Stimulated activated CD4-positive, alpha-beta T cell treated with anti-CD3 and anti-CD28 coated beads, TNF-alpha, amount 100 ng/mL, for 48 hours (primary cell): ENCODE data around the gene ZDHHC19.
"Not testable (repeated sequence)": the region's sequence is repeated elsewhere in the genome, so short reads cannot be mapped to it uniquely, and the experiment has no call there.

Experiments used
- DNase-seq, 3 donors: peaks; one replicate each; pipeline ENCODE4 v3.0.0-alpha.2; 2020; ENCODE audit warnings: low read depth in 3 of 3

ZDHHC19 gene

GRCh38 chr3:196178993-196179379 is 32.2 kb downstream of the ZDHHC19 start:
- no peak for DNase-seq

GRCh38 chr3:196177967-196178366 is 33.2 kb downstream of the ZDHHC19 start:
- DNase-seq: no peak

- DNase-seq: no peak
These were observed 33.6 kb downstream of the ZDHHC19 start for GRCh38 chr3:196177567-196177966.

- no peak for DNase-seq
These were observed 35.5 kb downstream of the ZDHHC19 start for GRCh38 chr3:196175722-196176121.

- no peak for DNase-seq
These were observed 36.0 kb downstream of the ZDHHC19 start for GRCh38 chr3:196175116-196175625.

DNA sequence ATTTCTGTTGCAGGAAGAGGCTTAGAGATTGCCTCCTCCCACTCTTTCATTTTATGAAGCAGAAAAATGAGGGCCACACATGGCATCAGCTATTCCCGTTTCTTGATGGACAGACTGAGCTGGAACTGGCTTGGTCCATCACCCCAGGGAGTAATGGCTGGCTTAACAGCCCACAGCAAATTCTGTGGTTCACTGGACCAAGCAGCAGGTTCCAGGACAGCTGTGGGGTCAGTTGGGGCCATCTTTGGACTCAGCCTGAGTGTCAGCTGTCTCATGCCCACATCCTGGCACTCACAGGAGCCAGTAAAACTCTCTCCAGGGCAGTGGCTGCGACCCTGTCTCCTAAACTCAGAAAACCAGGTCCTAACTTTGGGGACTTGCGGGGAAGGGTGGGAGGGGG is 36.5 kb downstream of the ZDHHC19 start:
- no peak for DNase-seq

GRCh38 chr3:196170296-196170695 is 40.9 kb downstream of the ZDHHC19 start:
- DNase-seq: not testable (repeated sequence)

DNA sequence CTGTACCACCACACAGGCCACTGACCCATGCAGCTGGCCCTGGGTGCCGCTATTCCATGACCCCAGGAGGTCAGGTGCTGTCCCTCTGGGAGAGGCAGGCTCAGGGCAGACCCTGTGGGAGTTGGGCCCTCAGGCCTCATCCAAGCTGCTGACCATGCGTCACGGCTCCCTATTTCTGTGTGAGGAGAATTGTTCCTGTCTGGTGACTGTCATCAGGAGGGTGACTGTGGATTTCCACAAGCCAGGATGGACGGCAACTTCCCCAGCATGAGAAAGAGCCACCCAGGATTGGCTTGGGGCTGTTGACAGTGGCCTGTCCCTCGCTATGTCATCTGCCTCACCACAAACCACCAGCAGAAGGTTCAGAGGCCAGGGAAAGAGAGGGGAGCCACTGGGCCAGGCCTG is 41.4 kb downstream of the ZDHHC19 start:
- DNase-seq: no peak

GRCh38 chr3:196168808-196169391 is 42.3 kb downstream of the ZDHHC19 start:
- no peak for DNase-seq

- no peak for DNase-seq
These were observed 44.5 kb downstream of the ZDHHC19 start for GRCh38 chr3:196166741-196167140.

DNA sequence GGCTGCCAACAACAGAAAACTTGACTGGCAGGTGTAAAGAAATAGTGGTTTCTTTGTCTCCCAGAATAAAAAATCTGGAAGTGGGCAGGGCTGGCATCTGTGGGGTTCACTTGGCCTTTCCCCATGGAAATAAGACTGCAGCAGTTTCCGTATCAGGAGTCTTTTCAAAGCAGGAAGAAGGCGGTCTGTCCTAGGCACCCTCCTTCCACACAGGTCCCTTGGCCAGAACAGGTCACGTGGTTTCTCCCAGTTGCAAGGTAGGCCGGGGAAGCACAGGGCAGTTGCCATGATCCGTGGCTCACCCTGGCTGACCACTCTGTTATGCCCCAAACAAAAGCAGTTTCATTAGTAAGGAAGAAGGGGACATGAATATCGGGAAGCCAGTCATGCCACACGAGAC is 45.4 kb downstream of the ZDHHC19 start:
- DNase-seq: no peak

- DNase-seq: not testable (repeated sequence)
These were observed 46.1 kb downstream of the ZDHHC19 start for GRCh38 chr3:196165006-196165575.

DNA sequence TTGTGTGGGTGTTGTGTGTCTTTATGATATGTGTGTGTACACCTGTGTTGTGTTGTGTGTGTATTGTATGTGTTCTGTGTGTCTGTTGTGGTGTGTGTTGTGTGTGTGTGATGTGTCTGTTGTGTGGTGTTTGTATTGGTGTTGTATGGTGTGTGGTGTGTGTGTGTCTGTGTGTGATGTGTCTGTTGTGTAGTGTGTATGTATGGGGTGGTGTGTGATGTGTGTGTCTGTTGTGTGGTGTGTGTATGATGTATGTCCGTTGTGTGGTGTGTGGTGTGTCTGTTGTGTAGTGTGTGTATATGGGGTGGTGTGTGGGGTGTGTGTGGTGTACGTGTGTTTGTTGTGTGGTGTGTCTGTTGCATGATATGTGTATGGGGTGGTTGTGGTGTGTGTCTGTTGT is 46.6 kb downstream of the ZDHHC19 start:
- no peak for DNase-seq

DNA sequence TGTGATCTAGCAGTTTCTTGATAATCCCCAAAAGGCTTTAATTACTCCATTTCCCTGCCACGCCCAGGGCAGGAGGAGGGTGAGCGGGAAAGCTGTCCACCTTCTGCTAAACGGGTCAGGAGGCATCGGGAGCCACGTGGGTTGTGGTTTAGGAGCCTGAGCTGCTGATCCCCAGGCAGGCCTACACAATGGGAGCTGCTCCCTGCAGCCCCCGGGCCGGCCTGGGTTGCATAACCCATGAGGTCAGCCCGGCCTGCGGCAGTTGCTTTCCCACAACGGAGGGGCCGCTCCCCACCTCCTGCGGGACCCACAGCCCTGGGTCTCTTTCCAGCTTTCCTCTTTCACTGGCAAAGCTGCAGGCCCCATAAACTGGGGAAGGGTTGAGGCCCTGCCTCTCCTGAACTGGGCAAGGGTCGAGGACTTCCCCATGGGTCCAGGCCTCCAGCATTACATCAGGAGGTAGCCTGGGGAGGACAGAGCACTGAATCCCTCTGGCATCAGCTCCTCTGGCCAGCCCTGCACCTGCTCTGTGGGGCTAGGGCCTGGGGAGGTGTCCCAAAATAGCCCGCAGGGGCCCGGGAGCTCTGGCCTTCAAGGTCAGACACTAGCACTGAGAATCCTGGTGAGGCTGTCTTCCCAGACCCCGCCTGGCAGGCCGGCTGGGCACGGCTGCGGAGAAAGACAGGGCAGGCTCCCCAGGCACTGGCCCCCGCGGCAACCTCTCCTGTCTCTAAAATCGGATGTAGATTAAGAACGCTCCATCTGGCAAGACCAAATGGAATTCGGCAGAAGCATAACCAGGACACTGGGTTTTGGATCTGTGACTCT is 47.3 kb downstream of the ZDHHC19 start:
- no peak for DNase-seq

DNA sequence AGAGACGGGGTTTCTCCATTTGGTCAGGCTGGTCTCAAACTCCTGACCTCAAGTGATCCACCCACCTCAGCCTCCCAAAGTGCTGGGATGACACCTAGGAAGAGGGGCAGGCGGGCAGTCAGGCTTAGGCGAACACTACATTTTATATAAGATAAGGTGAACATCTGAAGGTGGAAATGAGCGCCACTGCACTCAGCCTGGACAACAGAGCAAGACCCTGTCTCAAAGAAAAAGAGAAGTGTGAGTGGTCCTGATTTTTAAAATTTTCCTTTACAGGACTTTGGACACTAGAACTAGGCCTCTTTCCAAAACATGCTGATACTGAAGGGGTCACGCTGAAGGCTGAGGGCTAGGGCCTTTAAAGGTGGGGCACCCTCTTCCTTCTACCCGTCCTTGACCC is 48.0 kb downstream of the ZDHHC19 start:
- DNase-seq: no peak

DNA sequence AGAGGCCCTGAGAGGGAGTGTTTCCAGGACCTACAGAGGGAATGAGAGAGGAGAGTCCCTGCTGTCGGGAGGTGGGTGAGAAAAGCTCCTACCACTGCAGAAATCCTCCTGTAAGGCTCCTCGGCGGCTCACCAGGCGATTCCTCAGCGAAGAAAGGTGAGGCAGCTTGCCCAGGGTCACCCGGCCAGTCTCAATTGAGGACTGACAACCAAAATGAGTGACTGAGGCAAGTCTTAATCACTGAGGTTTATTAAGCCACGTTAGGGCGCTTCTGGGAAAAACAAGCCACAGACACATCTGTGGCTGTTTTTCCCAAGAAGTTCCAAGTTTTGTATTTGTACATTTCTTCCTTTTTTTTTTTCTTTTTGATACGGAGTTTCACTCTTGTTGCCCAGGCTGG is 48.5 kb downstream of the ZDHHC19 start:
- no peak for DNase-seq

- no peak for DNase-seq
These were observed 51.0 kb downstream of the ZDHHC19 start for GRCh38 chr3:196159952-196160804.

GRCh38 chr3:196159526-196159925 is 51.7 kb downstream of the ZDHHC19 start:
- no peak for DNase-seq

DNA sequence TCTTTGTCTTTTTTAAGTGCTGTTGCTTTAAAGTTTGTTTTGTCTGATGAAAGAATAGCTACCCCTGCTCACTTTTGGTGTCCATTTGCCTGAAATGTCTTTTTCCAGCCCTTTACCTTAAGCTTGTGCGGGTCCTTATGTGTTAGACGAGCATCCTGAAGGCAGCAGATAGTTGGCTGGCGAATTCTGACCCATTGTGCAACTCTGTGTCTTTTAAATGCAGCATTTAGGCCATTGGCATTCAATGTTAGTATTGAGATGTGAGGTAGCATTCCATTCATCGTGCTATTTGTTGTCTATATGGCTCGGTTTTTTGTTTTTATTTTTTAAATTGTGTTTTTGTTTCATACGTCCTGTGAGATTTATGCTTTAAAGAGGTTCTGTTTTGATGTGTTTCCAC is 55.0 kb downstream of the ZDHHC19 start:
- DNase-seq: no peak

DNA sequence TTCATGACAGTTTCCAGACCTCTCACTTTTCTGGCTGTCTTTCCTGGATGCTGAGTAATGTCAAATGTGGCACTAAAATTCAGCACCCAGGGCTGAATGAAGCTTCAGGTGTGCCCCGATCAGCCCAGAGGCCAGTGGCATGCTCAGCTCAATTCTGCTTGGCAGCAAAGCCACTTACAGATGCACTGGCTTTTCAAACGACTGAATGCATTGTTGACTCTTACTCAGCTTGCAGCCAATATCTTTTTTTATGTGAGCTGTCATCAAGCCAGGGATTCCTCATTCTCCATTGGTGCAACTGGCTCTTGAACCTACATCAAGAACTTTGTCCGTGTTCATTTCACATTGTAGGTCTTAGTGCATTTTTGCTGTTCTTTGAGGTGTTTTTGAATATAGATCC is 60.7 kb downstream of the ZDHHC19 start:
- no peak for DNase-seq

- DNase-seq: no peak
These were observed 61.3 kb downstream of the ZDHHC19 start for GRCh38 chr3:196149831-196150301.

DNA sequence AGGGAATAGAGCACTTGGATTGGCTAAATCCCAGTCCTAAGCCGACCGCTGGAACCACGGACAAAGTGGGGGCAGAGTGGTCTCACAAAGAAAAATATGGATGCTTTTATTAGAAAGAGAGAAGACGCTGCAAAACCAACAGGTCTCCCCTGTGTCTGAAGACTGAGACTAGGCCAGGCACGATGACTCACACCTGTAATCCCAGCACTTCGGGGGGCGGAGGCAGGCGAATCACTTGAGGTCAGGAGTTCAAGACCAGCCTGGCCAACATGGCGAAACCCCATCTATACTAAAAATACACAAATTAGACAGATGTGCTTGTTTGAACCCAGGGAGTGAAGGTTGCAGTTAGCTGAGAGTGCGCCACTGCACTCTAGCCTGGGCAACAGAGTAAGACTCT is 61.8 kb downstream of the ZDHHC19 start:
- DNase-seq: no peak
